H1 (cell line): Measurements from ENCODE around the gene DERL3. TPM values are rescaled to one million over a fixed set of nuclear protein-coding genes. Genes with fewer than 3 reads are reported as not detected.

Experiments
- CBX8 ChIP-seq: fragments of 300-800, 300-1000 bp; sonication (generic); IDR thresholded peaks from 2 replicates; pipeline ENCODE4 v1.7.1; 2016; ENCODE audit warnings: low read depth, low read length, borderline replicate concordance
- CHD7 ChIP-seq: fragments of 300-600 bp; sonication (generic); IDR thresholded peaks from 2 replicates; pipeline ENCODE4 v1.7.1; 2012; ENCODE audit warnings: low read length, moderate library complexity, mild to moderate bottlenecking, inconsistent platforms; ENCODE audit not compliant: insufficient replicate concordance
- EZH2 ChIP-seq: fragments of 200-600 bp; sonication (generic); IDR thresholded peaks from 2 replicates; pipeline ENCODE4 v1.7.1; 2012; ENCODE audit warnings: low read depth, mild to moderate bottlenecking, moderate library complexity, low read length, inconsistent platforms; ENCODE audit not compliant: severe bottlenecking
- GTF2F1 ChIP-seq: IDR thresholded peaks from 2 replicates; pipeline ENCODE4 v1.6.1; 2012; ENCODE audit warnings: low read depth, low read length, improper control_type of control experiment, borderline replicate concordance
- JUND ChIP-seq: IDR thresholded peaks from 2 replicates; pipeline ENCODE4 v1.6.1; 2011; ENCODE audit warnings: mild to moderate bottlenecking, improper control_type of control experiment, low read length
- RXRA ChIP-seq: IDR thresholded peaks from 2 replicates; pipeline ENCODE4 v1.6.1; 2011; ENCODE audit warnings: low read depth, mild to moderate bottlenecking, low read length, moderate library complexity; ENCODE audit not compliant: insufficient read depth
- polyA plus RNA-seq, 7 experiments: library from polyadenylated mRNA; depleted of rRNA in 3 of 7; stranded (reverse) in 5 of 7; unstranded in 2 of 7; fragments of >200 nt in 5 of 7; fragments of 200-250 nt in 2 of 7; gene quantifications; 1 replicate in 5 of 7; 2 replicates in 1 of 7; 4 replicates in 1 of 7; pipeline versions ENCODE4 v1.2.1 to v1.2.3, GENCODE V29; 2011 to 2013; ENCODE audit warnings: missing spikeins in 2 of 7, mixed read lengths in 2 of 7
- total RNA-seq: library from RNA; stranded (reverse); fragmentation: NEBNext Ultra II Directional; extraction: Animal tissue kit (Norgen Biotek cat#: 25700); gene quantifications from 2 replicates; pipeline ENCODE4 v1.2.1, GENCODE V29; 2021

Gene DERL3
- total and polyA plus RNA-seq, 2 of the 8 experiments (the other 6 are each of a cell fraction or from before 2014, with no cell fraction given): 8.7 to 19.5 TPM

- TF ChIP-seq CHD7 (no peak), GTF2F1 (no peak), EZH2 (no peak), RXRA (no peak), JUND (no peak), CBX8 (no peak)
Measured at GRCh38 chr22:23878219-23878618, 39.4 kb upstream of the DERL3 start (continued).
